ENCODE data around the gene ADIPOR2.
"Not testable (repeated sequence)": the region's sequence is repeated elsewhere in the genome, so short reads cannot be mapped to it uniquely, and the experiment has no call there.

The ADIPOR2 gene

GRCh38 chr12:1710870-1711269 is 20.0 kb downstream of the ADIPOR2 start:
- not testable (repeated sequence) for H3K4me3 ChIP-seq (ENCODE audit: low read depth in 1 of 2, low read length in 2 of 2); H3K9me3 ChIP-seq (ENCODE audit: control insufficient read depth in 1 of 2, low read length in 2 of 2); H3K4me1 ChIP-seq (ENCODE audit: control insufficient read depth in 1 of 2, insufficient read depth in 2 of 2, low read length in 2 of 2); H3K27me3 ChIP-seq (ENCODE audit: low read depth, low read length); H3K27ac ChIP-seq (ENCODE audit: low read length)
- peaks cover 0 to 11% of the 10 kb centered on the region in 2 donors for H3K36me3 ChIP-seq (ENCODE audit: control insufficient read depth in 1 of 2, insufficient read depth in 2 of 2, low read length in 2 of 2)

DNA sequence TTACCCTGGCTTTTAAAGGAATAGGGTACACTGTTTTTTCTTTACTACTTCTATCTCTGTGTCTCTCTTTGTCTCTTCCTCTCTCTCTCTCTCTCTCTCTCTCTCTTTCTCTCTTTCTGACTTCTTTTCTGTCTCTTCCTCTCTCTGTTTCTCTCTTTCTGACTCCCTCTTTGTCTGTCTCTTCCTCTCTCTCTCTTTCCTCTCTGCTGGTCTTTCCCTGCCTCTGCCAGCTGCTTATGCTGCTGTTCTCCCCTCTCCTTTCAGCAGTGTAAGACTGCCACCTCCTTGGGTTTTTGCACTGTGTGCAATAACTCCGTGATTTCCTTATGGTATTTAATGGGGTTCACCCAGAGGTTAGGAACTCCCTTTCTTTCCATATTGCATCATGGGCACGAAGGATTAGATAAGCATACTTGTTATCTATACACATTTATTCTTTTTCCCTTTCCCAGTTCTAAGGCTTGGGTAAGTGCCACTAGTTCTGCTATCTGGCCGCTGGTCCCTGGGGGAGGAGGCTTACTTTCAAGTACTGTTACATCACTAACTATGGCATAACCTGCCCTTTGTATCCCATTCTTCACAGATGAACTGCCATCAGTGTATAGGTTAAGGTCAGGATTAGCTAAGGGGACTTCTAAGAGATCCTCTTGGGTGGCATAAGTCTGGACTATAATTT is 20.8 kb downstream of the ADIPOR2 start:
- not testable (repeated sequence) for H3K27me3 ChIP-seq (ENCODE audit: low read depth, low read length); H3K27ac ChIP-seq (ENCODE audit: low read length); H3K9me3 ChIP-seq (ENCODE audit: control insufficient read depth in 1 of 2, low read length in 2 of 2); H3K4me3 ChIP-seq (ENCODE audit: low read depth in 1 of 2, low read length in 2 of 2)
- Histone ChIP-seq H3K36me3 (ENCODE audit: control insufficient read depth in 1 of 2, insufficient read depth in 2 of 2, low read length in 2 of 2) (peaks cover 0 to 11% of the 10 kb centered on the region in 2 donors), H3K4me1 (ENCODE audit: control insufficient read depth in 1 of 2, insufficient read depth in 2 of 2, low read length in 2 of 2) (peaks cover 3 to 15% of the 10 kb centered on the region in 2 donors)

DNA sequence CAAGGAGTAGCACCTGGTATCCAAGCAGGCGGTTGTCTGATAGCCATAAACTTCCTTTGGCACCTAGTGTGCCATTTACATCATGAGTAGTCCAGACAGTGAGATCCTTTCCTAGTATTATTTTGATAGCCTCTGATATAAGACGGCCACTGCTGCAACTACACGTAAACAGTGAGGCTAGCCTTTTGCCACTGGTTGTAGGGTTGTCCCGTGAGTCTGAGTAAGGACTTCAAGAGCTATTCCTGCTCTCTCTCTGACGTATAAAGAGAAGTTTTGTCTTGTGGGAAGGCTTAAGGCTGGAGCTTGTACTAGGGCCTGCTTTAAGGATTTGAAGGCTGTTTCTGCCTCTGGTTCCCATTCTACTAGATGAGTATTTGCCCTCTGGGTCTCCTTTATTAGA is 21.4 kb downstream of the ADIPOR2 start:
- peaks cover 0 to 11% of the 10 kb centered on the region in 2 donors for H3K36me3 ChIP-seq (ENCODE audit: control insufficient read depth in 1 of 2, insufficient read depth in 2 of 2, low read length in 2 of 2)
- not testable (repeated sequence) for H3K4me3 ChIP-seq (ENCODE audit: low read depth in 1 of 2, low read length in 2 of 2); H3K27me3 ChIP-seq (ENCODE audit: low read depth, low read length); H3K27ac ChIP-seq (ENCODE audit: low read length); H3K9me3 ChIP-seq (ENCODE audit: control insufficient read depth in 1 of 2, low read length in 2 of 2)
- H3K4me1 ChIP-seq (ENCODE audit: control insufficient read depth in 1 of 2, insufficient read depth in 2 of 2, low read length in 2 of 2): peaks cover 10 to 14% of the 10 kb centered on the region in 2 donors

GRCh38 chr12:1712852-1713251 is 22.0 kb downstream of the ADIPOR2 start:
- Histone ChIP-seq H3K36me3 (ENCODE audit: control insufficient read depth in 1 of 2, insufficient read depth in 2 of 2, low read length in 2 of 2) (peaks cover 0 to 11% of the 10 kb centered on the region in 2 donors), H3K4me1 (ENCODE audit: control insufficient read depth in 1 of 2, insufficient read depth in 2 of 2, low read length in 2 of 2) (peaks cover 11 to 14% of the 10 kb centered on the region in 2 donors)
- not testable (repeated sequence) for H3K9me3 ChIP-seq (ENCODE audit: control insufficient read depth in 1 of 2, low read length in 2 of 2); H3K27me3 ChIP-seq (ENCODE audit: low read depth, low read length); H3K27ac ChIP-seq (ENCODE audit: low read length); H3K4me3 ChIP-seq (ENCODE audit: low read depth in 1 of 2, low read length in 2 of 2)

DNA sequence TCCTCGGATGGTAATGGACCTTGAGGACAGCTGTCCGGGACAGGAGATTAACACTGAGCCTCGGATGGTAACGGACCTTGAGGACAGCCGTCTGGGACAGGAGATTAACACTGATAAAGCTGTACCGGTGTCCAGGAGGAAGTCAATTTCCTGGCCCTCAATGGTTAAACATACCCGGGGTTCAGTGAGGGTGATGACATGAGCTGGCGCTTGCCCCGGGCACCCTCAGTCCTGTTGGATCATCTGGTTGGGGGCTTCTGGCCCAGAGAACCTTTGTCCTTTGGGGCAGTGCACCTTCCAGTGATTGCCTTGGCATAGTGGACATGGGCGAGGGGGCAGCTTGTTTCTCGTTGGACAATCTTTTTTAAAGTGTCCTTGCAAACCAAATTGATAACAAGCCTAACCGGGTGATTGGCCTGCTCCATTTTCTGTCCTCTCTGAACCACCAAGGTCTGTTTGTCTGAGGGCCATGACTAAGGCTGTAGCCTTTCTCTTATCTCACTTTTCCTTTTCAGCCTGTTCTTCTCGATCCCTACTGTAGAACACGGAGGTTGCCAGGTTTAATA is 23.0 kb downstream of the ADIPOR2 start:
- H3K36me3 ChIP-seq (ENCODE audit: control insufficient read depth in 1 of 2, insufficient read depth in 2 of 2, low read length in 2 of 2): peaks cover 0 to 11% of the 10 kb centered on the region in 2 donors
- peaks cover 11 to 14% of the 10 kb centered on the region in 2 donors for H3K4me1 ChIP-seq (ENCODE audit: control insufficient read depth in 1 of 2, insufficient read depth in 2 of 2, low read length in 2 of 2)
- not testable (repeated sequence) for H3K9me3 ChIP-seq (ENCODE audit: control insufficient read depth in 1 of 2, low read length in 2 of 2); H3K27ac ChIP-seq (ENCODE audit: low read length); H3K4me3 ChIP-seq (ENCODE audit: low read depth in 1 of 2, low read length in 2 of 2); H3K27me3 ChIP-seq (ENCODE audit: low read depth, low read length)

DNA sequence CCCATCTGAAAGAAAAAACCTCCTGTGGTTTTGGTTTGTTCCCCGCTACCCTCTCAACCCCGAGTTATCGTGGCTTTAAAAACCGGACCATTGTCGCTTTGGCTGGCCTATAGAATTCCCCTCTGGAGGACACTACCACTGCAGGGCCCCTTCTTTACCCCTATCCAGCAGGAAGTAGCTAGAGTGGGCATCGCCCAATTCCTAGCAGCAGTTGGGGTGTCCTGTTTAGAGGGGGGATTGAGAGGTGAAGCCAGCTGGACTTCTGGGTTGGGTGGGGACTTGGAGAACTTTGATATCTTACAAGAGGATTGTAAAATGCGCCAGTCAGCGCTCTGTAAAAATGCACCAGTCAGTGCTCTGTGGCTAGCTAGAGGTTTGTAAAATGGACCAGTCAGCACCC is 24.6 kb downstream of the ADIPOR2 start:
- Histone ChIP-seq H3K4me1 (ENCODE audit: control insufficient read depth in 1 of 2, insufficient read depth in 2 of 2, low read length in 2 of 2) (peaks cover 11 to 14% of the 10 kb centered on the region in 2 donors), H3K36me3 (ENCODE audit: control insufficient read depth in 1 of 2, insufficient read depth in 2 of 2, low read length in 2 of 2) (peaks cover 0 to 11% of the 10 kb centered on the region in 2 donors)
- not testable (repeated sequence) for H3K9me3 ChIP-seq (ENCODE audit: control insufficient read depth in 1 of 2, low read length in 2 of 2); H3K27ac ChIP-seq (ENCODE audit: low read length); H3K4me3 ChIP-seq (ENCODE audit: low read depth in 1 of 2, low read length in 2 of 2); H3K27me3 ChIP-seq (ENCODE audit: low read depth, low read length)

DNA sequence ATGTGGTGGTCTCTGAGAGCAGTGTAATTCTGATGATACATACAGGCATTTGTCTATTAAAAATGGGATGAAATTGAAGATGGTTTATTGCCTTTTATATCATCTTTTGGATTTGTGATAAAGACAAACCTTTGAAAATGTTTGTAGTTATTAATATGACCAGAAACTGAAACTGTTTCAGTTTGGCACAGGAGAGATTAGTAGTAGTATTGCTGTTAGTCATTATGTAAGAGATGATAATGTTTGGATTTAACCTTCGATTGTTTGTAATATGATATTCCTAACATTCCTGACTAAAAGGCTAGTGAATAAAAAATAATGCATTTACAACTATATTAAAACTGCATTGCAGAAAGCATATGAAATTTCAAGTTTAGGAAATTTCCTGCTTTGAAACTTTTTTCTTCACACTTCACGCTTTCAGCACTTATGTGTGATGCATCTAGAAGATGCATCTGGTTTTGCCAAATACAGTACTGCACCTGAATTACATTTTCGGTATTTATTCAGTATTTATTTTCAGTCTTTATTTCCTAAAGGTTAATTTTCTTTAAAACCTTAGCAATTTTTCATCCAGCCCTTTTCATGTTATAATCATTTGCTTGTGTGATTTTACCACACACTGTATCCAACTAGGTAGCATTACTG is 25.5 kb downstream of the ADIPOR2 start:
- Histone ChIP-seq H3K4me1 (ENCODE audit: control insufficient read depth in 1 of 2, insufficient read depth in 2 of 2, low read length in 2 of 2) (peaks cover 11 to 14% of the 10 kb centered on the region in 2 donors), H3K27ac (ENCODE audit: low read length) (no peak overlapping the region)

GRCh38 chr12:1716911-1717310 is 26.0 kb downstream of the ADIPOR2 start:
- H3K27ac ChIP-seq (ENCODE audit: low read length): no peak overlapping the region
- no peaks in the 10 kb centered on the region for H3K27me3 ChIP-seq (ENCODE audit: low read depth, low read length)
- H3K9me3 ChIP-seq (ENCODE audit: control insufficient read depth in 1 of 2, low read length in 2 of 2): peaks cover 3 to 5% of the 10 kb centered on the region in 2 donors
- no peak overlapping the region for H3K4me3 ChIP-seq (ENCODE audit: low read depth in 1 of 2, low read length in 2 of 2)
- H3K36me3 ChIP-seq (ENCODE audit: control insufficient read depth in 1 of 2, insufficient read depth in 2 of 2, low read length in 2 of 2): peaks cover 0 to 11% of the 10 kb centered on the region in 2 donors
- peaks cover 10 to 11% of the 10 kb centered on the region in 2 donors for H3K4me1 ChIP-seq (ENCODE audit: control insufficient read depth in 1 of 2, insufficient read depth in 2 of 2, low read length in 2 of 2)

More for the DNA sequence above, 25.5 kb downstream of the ADIPOR2 start:
- H3K27me3 ChIP-seq (ENCODE audit: low read depth, low read length): no peaks in the 10 kb centered on the region
- peaks cover 3 to 5% of the 10 kb centered on the region in 2 donors for H3K9me3 ChIP-seq (ENCODE audit: control insufficient read depth in 1 of 2, low read length in 2 of 2)
- H3K36me3 ChIP-seq (ENCODE audit: control insufficient read depth in 1 of 2, insufficient read depth in 2 of 2, low read length in 2 of 2): peaks cover 0 to 11% of the 10 kb centered on the region in 2 donors
- H3K4me3 ChIP-seq (ENCODE audit: low read depth in 1 of 2, low read length in 2 of 2): no peak overlapping the region

DNA sequence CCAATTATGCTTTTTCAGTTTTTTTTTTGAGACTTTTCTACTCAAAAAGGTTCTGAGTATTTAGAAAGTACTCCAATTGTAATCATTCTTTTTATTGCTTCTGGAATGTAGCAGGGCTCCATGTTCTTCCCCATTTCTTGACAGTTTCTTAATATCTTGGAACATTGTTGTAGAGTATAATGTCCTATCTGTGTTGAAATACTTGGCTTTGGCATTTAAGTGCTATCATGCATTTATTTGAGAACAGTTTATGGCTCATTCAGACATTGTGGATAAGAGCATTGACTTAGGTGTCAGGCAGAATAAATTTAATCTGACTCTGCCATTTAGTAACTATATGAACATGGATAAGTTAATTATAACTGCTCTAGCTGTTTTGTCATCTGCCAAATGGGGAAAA is 28.3 kb downstream of the ADIPOR2 start:
- Histone ChIP-seq H3K27ac (ENCODE audit: low read length) (no peak overlapping the region), H3K4me3 (ENCODE audit: low read depth in 1 of 2, low read length in 2 of 2) (no peak overlapping the region), H3K9me3 (ENCODE audit: control insufficient read depth in 1 of 2, low read length in 2 of 2) (peaks cover 3 to 5% of the 10 kb centered on the region in 2 donors), H3K4me1 (ENCODE audit: control insufficient read depth in 1 of 2, insufficient read depth in 2 of 2, low read length in 2 of 2) (peaks cover 10 to 11% of the 10 kb centered on the region in 2 donors), H3K27me3 (ENCODE audit: low read depth, low read length) (no peaks in the 10 kb centered on the region), H3K36me3 (ENCODE audit: control insufficient read depth in 1 of 2, insufficient read depth in 2 of 2, low read length in 2 of 2) (peaks cover 0 to 11% of the 10 kb centered on the region in 2 donors)

DNA sequence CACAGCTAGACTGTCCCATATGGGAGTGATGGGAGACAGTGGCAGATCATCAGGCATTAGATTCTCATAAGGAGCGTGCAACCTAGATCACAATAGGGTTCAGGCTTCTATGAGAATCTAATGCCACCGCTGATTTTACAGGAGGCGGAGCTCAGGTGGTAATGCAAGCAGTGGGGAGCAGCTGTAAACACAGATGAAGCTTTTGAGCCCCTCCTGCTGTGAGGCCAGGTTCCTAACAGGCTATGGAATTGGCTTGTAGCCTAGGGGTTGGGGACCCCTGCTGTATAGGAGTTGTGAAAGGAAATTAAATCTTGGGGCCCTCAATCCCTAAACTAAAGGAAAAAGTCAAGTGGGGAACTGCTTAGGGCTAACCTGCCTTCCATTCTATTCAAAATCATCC is 29.6 kb downstream of the ADIPOR2 start:
- no peaks in the 10 kb centered on the region for H3K27me3 ChIP-seq (ENCODE audit: low read depth, low read length)
- H3K4me1 ChIP-seq (ENCODE audit: control insufficient read depth in 1 of 2, insufficient read depth in 2 of 2, low read length in 2 of 2): peaks cover 10 to 11% of the 10 kb centered on the region in 2 donors
- H3K9me3 ChIP-seq (ENCODE audit: control insufficient read depth in 1 of 2, low read length in 2 of 2): peaks cover under 1 to 1% of the 10 kb centered on the region in 2 donors
- H3K4me3 ChIP-seq (ENCODE audit: low read depth in 1 of 2, low read length in 2 of 2): no peak overlapping the region
- no peak overlapping the region for H3K27ac ChIP-seq (ENCODE audit: low read length)
- peaks cover 0 to 1% of the 10 kb centered on the region in 2 donors for H3K36me3 ChIP-seq (ENCODE audit: control insufficient read depth in 1 of 2, insufficient read depth in 2 of 2, low read length in 2 of 2)

DNA sequence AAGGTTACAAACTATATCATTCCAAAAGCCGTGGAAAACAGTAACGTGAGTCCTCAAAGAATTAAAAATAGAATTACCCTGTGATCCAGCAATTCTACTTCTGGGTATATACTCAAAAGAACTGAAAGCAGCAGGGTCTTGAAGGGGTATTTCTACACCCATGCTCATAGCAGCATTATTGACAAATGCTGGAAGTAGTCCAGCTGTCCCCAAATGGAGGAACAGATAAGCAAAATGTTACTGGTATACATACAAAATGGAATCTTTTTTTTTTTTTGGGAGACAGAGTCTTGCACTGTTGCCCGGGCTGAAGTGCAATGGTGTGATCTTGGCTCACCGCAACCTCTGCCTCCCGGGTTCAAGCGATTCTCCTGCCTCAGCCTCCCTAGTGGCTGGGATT is 32.9 kb downstream of the ADIPOR2 start:
- no peaks in the 10 kb centered on the region for H3K9me3 ChIP-seq (ENCODE audit: control insufficient read depth in 1 of 2, low read length in 2 of 2)
- H3K36me3 ChIP-seq (ENCODE audit: control insufficient read depth in 1 of 2, insufficient read depth in 2 of 2, low read length in 2 of 2): no peaks in the 10 kb centered on the region
- no peak overlapping the region for H3K4me3 ChIP-seq (ENCODE audit: low read depth in 1 of 2, low read length in 2 of 2)
- H3K4me1 ChIP-seq (ENCODE audit: control insufficient read depth in 1 of 2, insufficient read depth in 2 of 2, low read length in 2 of 2): no peaks in the 10 kb centered on the region
- no peak overlapping the region for H3K27ac ChIP-seq (ENCODE audit: low read length)
- no peaks in the 10 kb centered on the region for H3K27me3 ChIP-seq (ENCODE audit: low read depth, low read length)

Data from muscle layer of duodenum (tissue), 2 donors.